ENCODE measurements around the gene PDE8B. TPM values are rescaled to one million over a fixed set of nuclear protein-coding genes. Genes with fewer than 3 reads are reported as not detected.
"Not testable (repeated sequence)": the region's sequence is repeated elsewhere in the genome, so short reads cannot be mapped to it uniquely, and the experiment has no call there.

Gene PDE8B
- total RNA-seq, 2 donors from 2014 or later, result 0.89 to 1.4 TPM

DNA sequence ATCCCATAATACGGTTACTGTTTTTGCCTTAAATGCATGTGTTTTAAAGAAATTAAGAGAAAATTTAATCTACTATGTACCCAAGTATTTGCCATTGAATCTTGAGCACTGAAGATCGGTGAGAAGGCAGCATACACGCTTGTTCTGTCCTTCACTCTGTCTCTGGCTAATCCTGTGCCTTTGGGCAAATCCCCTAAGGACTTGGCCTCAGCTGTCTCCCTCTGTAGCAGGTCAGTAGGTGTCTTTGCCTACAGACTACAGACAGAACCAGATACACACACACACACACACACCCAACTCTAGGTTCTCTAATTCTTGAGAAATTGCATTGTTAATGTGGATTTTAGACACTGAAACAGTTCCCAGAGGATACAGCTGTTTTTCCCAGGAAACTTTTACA, 164.2 kb downstream of the PDE8B start:
- no peak for DNase-seq
- intact Hi-C loops (cut with DNase I, micrococcal nuclease), result no loop called here
- no peak for ATAC-seq

DNA sequence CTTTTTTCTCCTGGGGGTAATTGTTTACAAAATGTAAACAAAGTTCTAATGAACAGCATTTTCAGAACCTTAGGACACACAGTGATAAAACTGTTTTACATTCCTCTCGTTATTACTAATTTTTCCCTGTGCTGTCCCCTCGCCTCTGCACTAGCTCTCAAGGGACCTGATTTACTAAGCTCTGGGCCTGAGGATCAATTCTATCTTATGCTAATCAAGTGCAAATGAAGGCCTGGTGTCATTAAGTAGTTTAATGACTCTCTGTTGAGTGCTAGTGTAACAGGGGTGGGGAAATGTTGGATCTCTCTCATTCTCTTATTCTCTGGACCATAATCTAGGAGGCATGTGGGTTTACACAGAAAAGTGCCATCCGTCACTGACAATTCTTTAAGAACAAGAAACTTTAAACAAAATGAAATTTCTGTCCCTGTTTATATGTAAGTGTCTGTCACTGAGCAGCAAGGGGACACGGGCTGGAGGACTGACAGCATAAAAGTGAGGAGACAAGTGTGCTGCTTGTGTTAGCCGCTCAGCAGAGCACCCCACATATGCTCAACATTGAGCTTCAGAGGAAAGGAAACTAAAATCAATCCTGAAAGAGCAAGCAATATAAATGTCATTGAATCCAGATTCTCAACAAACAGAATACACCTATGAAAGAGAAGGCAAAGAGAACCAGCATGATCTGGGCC, 166.3 kb downstream of the PDE8B start:
- no peak for DNase-seq
- ATAC-seq, result no peak
- intact Hi-C loops (cut with DNase I, micrococcal nuclease), result no loop called here

GRCh38 chr5:77379558-77380061, 169.1 kb downstream of the PDE8B start:
- intact Hi-C loops (cut with DNase I, micrococcal nuclease), result no loop called here
- ATAC-seq, result no peak
- DNase-seq, result no peak

GRCh38 chr5:77380636-77381035, 170.2 kb downstream of the PDE8B start:
- intact Hi-C loops (cut with DNase I, micrococcal nuclease), result no loop called here
- DNase-seq (no peak), ATAC-seq (no peak)

GRCh38 chr5:77383336-77383735, 172.9 kb downstream of the PDE8B start:
- DNase-seq; ATAC-seq; intact Hi-C loops (cut with DNase I, micrococcal nuclease): not testable (repeated sequence)

DNA sequence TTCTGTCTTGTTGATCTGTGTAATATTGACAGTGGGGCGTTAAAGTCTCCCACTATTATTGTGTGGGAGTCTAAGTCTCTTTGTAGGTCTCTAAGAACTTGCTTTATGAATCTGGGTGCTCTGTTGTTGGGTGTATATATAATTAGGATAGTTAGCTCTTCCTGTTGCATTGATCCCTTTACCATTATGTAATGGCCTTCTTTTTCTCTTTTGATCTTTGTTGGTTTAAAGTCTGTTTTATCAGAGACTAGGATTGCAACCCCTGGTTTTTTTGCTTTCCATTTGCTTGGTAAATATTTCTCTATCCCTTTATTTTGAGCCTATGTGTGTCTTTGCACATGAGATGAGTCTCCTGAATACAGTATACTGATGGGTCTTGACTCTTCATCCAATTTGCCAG, 175.9 kb downstream of the PDE8B start:
- intact Hi-C loops (cut with DNase I, micrococcal nuclease); DNase-seq; ATAC-seq: not testable (repeated sequence)

- intact Hi-C loops (cut with DNase I, micrococcal nuclease), result no loop called here
- ATAC-seq, result no peak
- no peak for DNase-seq
These were observed 179.3 kb downstream of the PDE8B start for GRCh38 chr5:77389746-77390145.

DNA sequence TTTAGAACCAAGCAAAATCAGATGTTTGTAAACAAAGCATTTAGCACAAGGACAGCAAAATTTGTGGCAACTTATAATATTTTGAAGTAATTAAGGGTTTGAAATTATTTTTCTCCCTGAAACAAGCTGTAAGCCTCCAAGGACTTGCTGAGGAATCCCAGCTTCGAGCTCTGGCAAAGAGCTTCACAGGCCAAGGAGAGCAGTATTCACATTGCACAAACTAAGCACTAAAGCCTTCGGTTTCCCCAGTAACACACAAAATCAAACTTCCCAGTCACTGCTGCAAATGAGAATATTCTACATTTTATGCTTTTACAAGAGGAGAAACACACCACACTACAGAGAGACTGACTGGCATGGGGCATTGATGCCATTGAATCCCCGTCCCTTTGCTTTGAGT, 179.7 kb downstream of the PDE8B start:
- DNase-seq, result no peak
- no peak for ATAC-seq
- intact Hi-C loops (cut with DNase I, micrococcal nuclease), result no loop called here

- DNase-seq, result no peak
These were observed 180.3 kb downstream of the PDE8B start for GRCh38 chr5:77390795-77391194.

DNA sequence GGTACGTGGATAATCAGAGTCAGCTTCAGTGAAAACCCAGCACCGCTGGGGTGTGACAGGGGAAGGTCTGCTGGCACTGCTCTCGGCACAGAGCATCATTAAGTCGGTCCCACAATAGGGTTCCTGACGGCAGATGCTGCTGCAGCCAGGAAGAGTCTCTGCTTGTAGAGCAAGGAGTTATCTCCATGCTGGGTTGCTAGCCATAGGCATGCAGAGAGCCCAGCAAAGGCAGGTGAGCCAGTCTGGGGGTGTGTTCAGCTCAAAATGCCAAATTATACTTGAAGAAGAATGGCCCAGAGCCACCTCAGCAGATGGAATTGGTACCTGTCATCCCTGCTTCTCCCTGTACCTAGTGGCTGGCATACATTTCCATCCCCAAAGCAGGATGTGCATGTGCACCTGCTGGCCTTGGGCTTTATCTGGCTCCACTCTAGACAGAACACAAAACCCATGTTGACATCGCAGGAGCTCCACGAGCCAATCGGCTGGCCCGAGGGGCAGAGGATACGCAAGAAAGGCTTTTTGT, 180.8 kb downstream of the PDE8B start:
- no peak for ATAC-seq
- intact Hi-C loops (cut with DNase I, micrococcal nuclease), result no loop called here
- DNase-seq, result no peak

More at GRCh38 chr5:77390795-77391194, 180.3 kb downstream of the PDE8B start:
- no peak for ATAC-seq
- intact Hi-C loops (cut with DNase I, micrococcal nuclease), result no loop called here

DNA sequence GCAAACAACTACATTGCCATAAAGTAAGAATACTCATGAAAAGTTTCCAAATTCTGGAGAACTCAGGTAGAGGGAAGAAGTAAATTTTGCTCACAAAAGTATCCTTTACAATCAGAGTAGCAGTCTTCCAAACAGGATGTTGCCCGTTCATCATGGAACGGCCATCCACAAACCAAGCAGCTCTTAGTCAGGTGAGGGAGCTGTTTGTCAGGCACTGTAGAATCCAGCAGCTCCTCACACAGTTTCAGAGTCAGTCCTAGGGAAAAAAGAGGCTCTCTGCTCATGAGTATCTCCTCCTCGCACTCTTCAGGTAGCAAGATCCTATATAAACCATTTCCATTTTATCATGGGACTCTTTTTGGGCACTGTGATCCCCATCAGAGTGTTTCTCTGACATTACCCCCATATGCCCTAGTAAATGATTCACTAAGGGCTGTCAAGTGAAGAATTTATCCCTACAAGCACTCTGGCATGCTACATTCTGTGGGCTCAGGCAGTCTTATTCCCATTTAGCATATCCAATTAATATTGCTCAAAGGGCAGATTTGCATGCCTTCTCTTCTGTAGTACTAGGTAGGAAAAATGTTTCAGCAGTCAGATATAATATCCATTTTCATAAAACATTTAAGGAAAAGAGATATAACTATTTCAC, 183.7 kb downstream of the PDE8B start:
- intact Hi-C loops (cut with DNase I, micrococcal nuclease), result no loop called here
- no peak for DNase-seq
- peak; percentile 29 for ATAC-seq

DNA sequence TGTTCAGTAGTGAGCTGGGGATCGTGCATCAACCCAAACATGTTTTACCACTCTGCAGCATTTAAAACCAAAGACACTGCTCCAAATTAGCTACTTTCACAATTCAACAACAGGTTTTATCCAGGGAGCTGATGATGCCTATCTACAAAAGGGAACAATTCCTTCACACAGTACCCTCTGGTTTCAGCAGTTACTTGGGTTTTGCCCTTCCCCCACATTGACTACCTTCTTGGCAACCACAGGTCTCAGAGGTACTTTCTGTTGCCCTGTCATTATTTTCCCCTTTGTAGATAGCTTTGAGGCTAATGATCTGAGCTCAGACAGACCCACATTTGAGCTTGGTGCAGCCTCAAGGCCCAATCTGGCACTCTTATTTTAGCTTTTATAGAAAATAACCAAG, 185.5 kb downstream of the PDE8B start:
- ATAC-seq (no peak), DNase-seq (no peak)
- intact Hi-C loops (cut with DNase I, micrococcal nuclease), result no loop called here

- intact Hi-C loops (cut with DNase I, micrococcal nuclease), result no loop called here
- DNase-seq, result no peak
- no peak for ATAC-seq
These were observed 187.3 kb downstream of the PDE8B start for GRCh38 chr5:77397686-77398292.

- intact Hi-C loops (cut with DNase I, micrococcal nuclease), result no loop called here
- no peak for DNase-seq
- no peak for ATAC-seq
These were observed 188.0 kb downstream of the PDE8B start for GRCh38 chr5:77398458-77398857.

- DNase-seq (no peak), ATAC-seq (no peak)
- intact Hi-C loops (cut with DNase I, micrococcal nuclease), result no loop called here
These were observed 188.4 kb downstream of the PDE8B start for GRCh38 chr5:77398896-77399295.

GRCh38 chr5:77400645-77401044, 190.2 kb downstream of the PDE8B start:
- no peak for ATAC-seq

DNA sequence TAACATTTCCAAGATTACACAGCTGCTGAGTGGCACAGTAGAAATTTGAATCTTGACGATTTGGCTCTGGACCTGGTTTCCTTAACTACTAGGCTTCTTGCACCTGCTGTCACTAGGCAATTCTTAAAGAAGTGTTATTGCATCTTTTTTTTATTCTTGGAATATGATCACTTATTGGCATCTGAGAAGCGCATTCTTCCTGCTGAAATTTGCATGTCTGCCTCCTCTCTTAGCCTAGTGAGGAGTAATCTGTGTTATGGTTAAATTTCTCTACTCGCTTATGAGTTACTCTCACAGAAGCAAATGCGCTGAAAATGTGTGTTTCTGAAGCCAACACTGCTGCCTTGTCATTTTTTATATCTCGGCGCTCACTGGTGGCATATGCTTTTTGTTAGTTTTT, 192.3 kb downstream of the PDE8B start:
- DNase-seq, result no peak
- intact Hi-C loops (cut with DNase I, micrococcal nuclease), result no loop called here
- no peak for ATAC-seq

More at GRCh38 chr5:77400645-77401044, 190.2 kb downstream of the PDE8B start:
- no peak for DNase-seq
- intact Hi-C loops (cut with DNase I, micrococcal nuclease), result no loop called here

GRCh38 chr5:77407152-77407551, 196.7 kb downstream of the PDE8B start:
- DNase-seq (no peak), ATAC-seq (no peak)
- intact Hi-C loops (cut with DNase I, micrococcal nuclease), result no loop called here

DNA sequence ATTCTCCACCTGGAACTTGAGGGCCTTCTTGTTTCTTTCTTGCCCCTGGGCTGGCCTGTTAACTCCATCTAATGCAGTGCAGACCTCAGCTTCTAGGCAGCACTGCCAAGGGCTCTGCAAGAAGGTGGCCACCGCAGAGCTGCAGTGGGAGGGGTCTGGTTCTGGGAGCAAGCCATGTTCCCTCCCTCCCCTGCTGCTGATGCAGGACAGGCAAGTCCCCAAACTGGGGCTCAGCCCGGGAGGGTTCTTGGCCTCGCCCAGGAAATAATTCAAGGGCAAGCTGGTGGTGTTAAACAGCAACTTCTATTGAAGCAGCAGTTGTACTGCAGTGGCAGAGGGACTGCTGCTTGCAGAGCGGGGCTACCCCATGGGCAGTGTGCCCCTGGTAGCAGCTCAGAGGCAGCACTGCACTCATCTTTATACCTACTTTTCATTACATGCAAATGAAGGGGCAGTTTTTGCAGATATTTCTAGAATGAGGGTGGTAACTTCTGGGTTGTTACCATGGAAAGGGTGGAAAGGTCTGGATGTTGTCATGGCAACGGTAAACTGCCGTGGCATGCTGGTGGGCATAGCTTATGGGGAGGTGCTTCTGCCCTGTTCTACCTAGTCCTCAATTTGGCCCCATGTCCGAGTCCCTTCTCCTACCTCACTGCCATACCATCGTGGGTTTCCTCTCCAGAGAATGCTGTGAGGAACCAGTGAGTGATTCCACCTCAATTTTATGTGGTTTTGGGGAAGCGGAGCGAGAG, 199.6 kb downstream of the PDE8B start:
- ATAC-seq, result no peak
- intact Hi-C loops (cut with DNase I, micrococcal nuclease), result no loop called here
- DNase-seq, result no peak

Measured in left colon (tissue), 2 donors.